Measurements from ENCODE around the gene SASH1. TPM values are rescaled to one million over a fixed set of nuclear protein-coding genes. Genes with fewer than 3 reads are reported as not detected.

The SASH1 gene
- polyA plus RNA-seq, 1 experiment = 32.2 TPM

- ChIA-PET POLR2A (no interaction called here), CTCF (no interaction called here)
- no peaks in the 10 kb centered on the region for H3K36me3 ChIP-seq (ENCODE audit: control insufficient read depth, insufficient read depth, low read length)
- no peak for TF ChIP-seq CTCF (IDR thresholded peaks at IDR 0.05; ENCODE audit: insufficient read depth, low read depth, low read length)
- DNase-seq (ENCODE audit: low read depth) = no peak
- no peaks in the 10 kb centered on the region for H3K27me3 ChIP-seq (ENCODE audit: control insufficient read depth, insufficient read depth, low read length)
- no peak overlapping the region for H3K4me3 ChIP-seq (ENCODE audit: low read depth, low read length)
These were observed 73.0 kb downstream of the SASH1 start for GRCh38 chr6:148415511-148416260.

GRCh38 chr6:148416330-148416965 is 73.8 kb downstream of the SASH1 start:
- TF ChIP-seq CTCF (IDR thresholded peaks at IDR 0.05; ENCODE audit: insufficient read depth, low read depth, low read length) = no peak
- ChIA-PET CTCF (no interaction called here), POLR2A (interaction anchor here (0.7 kb wide), 1 partner anchor 9 kb away, joined by 6 read pairs; no protein-coding TSS in a partner anchor)
- no peak for DNase-seq (ENCODE audit: low read depth)
- Histone ChIP-seq H3K4me3 (ENCODE audit: low read depth, low read length) (no peak overlapping the region), H3K36me3 (ENCODE audit: control insufficient read depth, insufficient read depth, low read length) (no peaks in the 10 kb centered on the region), H3K27me3 (ENCODE audit: control insufficient read depth, insufficient read depth, low read length) (no peaks in the 10 kb centered on the region)

GRCh38 chr6:148417045-148417444 is 74.4 kb downstream of the SASH1 start:
- no peaks in the 10 kb centered on the region for H3K36me3 ChIP-seq (ENCODE audit: control insufficient read depth, insufficient read depth, low read length)
- no peak overlapping the region for H3K4me3 ChIP-seq (ENCODE audit: low read depth, low read length)
- no peak for DNase-seq (ENCODE audit: low read depth)
- POLR2A ChIA-PET = no interaction called here
- no peaks in the 10 kb centered on the region for H3K27me3 ChIP-seq (ENCODE audit: control insufficient read depth, insufficient read depth, low read length)
- no peak for TF ChIP-seq CTCF (IDR thresholded peaks at IDR 0.05; ENCODE audit: insufficient read depth, low read depth, low read length)
- CTCF ChIA-PET = no interaction called here

- CTCF ChIA-PET = no interaction called here
These were observed 76.8 kb downstream of the SASH1 start for GRCh38 chr6:148419430-148419829.

More at GRCh38 chr6:148419430-148419829, 76.8 kb downstream of the SASH1 start:
- POLR2A ChIA-PET = no interaction called here
- Histone ChIP-seq H3K27me3 (ENCODE audit: control insufficient read depth, insufficient read depth, low read length) (no peaks in the 10 kb centered on the region), H3K36me3 (ENCODE audit: control insufficient read depth, insufficient read depth, low read length) (no peaks in the 10 kb centered on the region), H3K4me3 (ENCODE audit: low read depth, low read length) (no peak overlapping the region)
- DNase-seq (ENCODE audit: low read depth) = no peak
- no peak for TF ChIP-seq CTCF (IDR thresholded peaks at IDR 0.05; ENCODE audit: insufficient read depth, low read depth, low read length)

Data from BJ (cell line).